K562 (cell line): ENCODE results near the gene AK2. TPM values are rescaled to one million over a fixed set of nuclear protein-coding genes. Genes with fewer than 3 reads are reported as not detected.
"Not testable (repeated sequence)": the region's sequence is repeated elsewhere in the genome, so short reads cannot be mapped to it uniquely, and the experiment has no call there.

Experiments
- ATAC-seq: fragments of 200-7000 bp; cut with Tn5 transposase; 3 replicates; pipeline ENCODE4 v1.9.1; 2020; ENCODE audit warnings: moderate library complexity
- BruUV-seq: library from RNA; stranded (reverse); fragments of 400-500 nt; replicated peaks from 2 replicates; lab custom pipeline; 2021; lab: Mats Ljungman, UMichigan
- CTCF ChIA-PET: fragments of 300-600 bp; formaldehyde crosslinking; extraction: SDS; loops from one replicate; lab custom pipeline; 2021; ENCODE audit warnings: low intra/inter-chr PET ratio; lab: Yijun Ruan, JAX
- POLR2A ChIA-PET: fragments of 300-600, 350-650 bp; sonication (Branson Sonifier 250); formaldehyde crosslinking; extraction: SDS; loops from one replicate; lab custom pipeline; 2021; ENCODE audit warnings: antibody characterized with exemption, inconsistent platforms; lab: Yijun Ruan, JAX
- DNase-seq, 4 experiments: peaks; one replicate each; pipeline versions ENCODE4 v3.0.0 to v3.0.0-alpha.2; 2011 to 2018; ENCODE audit warnings: low spot score in 3 of 4, mixed read lengths in 3 of 4; ENCODE audit errors: extremely low read depth in 1 of 4
- FAIRE-seq: peaks from 2 replicates; lab custom pipeline; 2011; peaks lifted over from hg19 to GRCh38; lab: Jason Lieb, UNC
- H2AFZ ChIP-seq: 2 replicates; pipeline ENCODE4 v1.6.0; 2011; ENCODE audit warnings: low read depth, low read length, control low read depth, inconsistent platforms
- H3K27ac ChIP-seq: fragments of 200-600 bp; 3 replicates; pipeline ENCODE4 v1.8.0; 2011; ENCODE audit warnings: low read depth, mild to moderate bottlenecking, control low read depth, inconsistent platforms, low read length, moderate library complexity, mixed read lengths; ENCODE audit errors: extremely low read depth
- H3K27me3 ChIP-seq, 2 experiments: fragments of 300-600 bp in 1 of 2; 2 replicates in 1 of 2; 3 replicates in 1 of 2; pipeline versions ENCODE4 v1.6.0 to v1.8.0; 2011; ENCODE audit warnings: inconsistent platforms in 2 of 2, low read length in 2 of 2, mild to moderate bottlenecking in 1 of 2, mixed read lengths in 1 of 2, moderate library complexity in 1 of 2; ENCODE audit not compliant: control insufficient read depth in 2 of 2, insufficient read depth in 2 of 2
- H3K36me3 ChIP-seq: fragments of 300-600 bp; 3 replicates; pipeline ENCODE4 v1.8.0; 2011; ENCODE audit warnings: mild to moderate bottlenecking, low read length, inconsistent platforms; ENCODE audit not compliant: control insufficient read depth, insufficient read depth
- H3K4me1 ChIP-seq, 2 experiments: fragments of 200-600 bp in 1 of 2; replicated peaks in 1 of 2; 2 replicates in 1 of 2; 3 replicates in 1 of 2; pipeline versions ENCODE4 v1.5.1 to v1.8.0; 2011; ENCODE audit warnings: inconsistent platforms in 2 of 2, low read length in 2 of 2, mild to moderate bottlenecking in 1 of 2, mixed read lengths in 1 of 2, moderate library complexity in 1 of 2; ENCODE audit not compliant: control insufficient read depth in 2 of 2, insufficient read depth in 2 of 2
- H3K4me2 ChIP-seq: 2 replicates; pipeline ENCODE4 v1.6.1; 2011; ENCODE audit warnings: low read length, control low read depth, inconsistent platforms, mixed read lengths; ENCODE audit not compliant: insufficient read depth
- H3K4me3 ChIP-seq: fragments of 200-600 bp; sonication (generic), shearing (Covaris generic); 2 replicates; pipeline ENCODE4 v1.5.1; 2016; ENCODE audit warnings: control low read depth, inconsistent platforms
- H3K79me2 ChIP-seq: fragments of 200-600 bp; 3 replicates; pipeline ENCODE4 v1.8.0; 2011; ENCODE audit warnings: low read length, inconsistent platforms; ENCODE audit not compliant: control insufficient read depth, insufficient read depth
- H3K9ac ChIP-seq, 2 experiments: 2 replicates each; pipeline versions ENCODE4 v1.6.0 to v1.6.1; 2011; ENCODE audit warnings: low read depth in 2 of 2, low read length in 2 of 2, control low read depth in 1 of 2, inconsistent platforms in 1 of 2, mild to moderate bottlenecking in 1 of 2, mixed read lengths in 1 of 2; ENCODE audit not compliant: insufficient read depth in 1 of 2
- H3K9me1 ChIP-seq: one replicate; pipeline ENCODE4 v1.6.0; 2011; ENCODE audit warnings: inconsistent platforms, mild to moderate bottlenecking, low read length, moderate library complexity; ENCODE audit not compliant: control insufficient read depth, insufficient read depth
- H3K9me3 ChIP-seq: replicated peaks from 2 replicates; pipeline ENCODE4 v1.5.1; 2011; ENCODE audit warnings: low read depth, low read length, inconsistent platforms; ENCODE audit not compliant: control insufficient read depth, insufficient read depth
- H4K20me1 ChIP-seq: replicated peaks from 2 replicates; pipeline ENCODE4 v1.6.1; 2011; ENCODE audit warnings: low read length, inconsistent platforms, mixed read lengths; ENCODE audit not compliant: control insufficient read depth, insufficient read depth
- PATZ1 ChIP-seq: fragments of 250-450 bp; sonication (Bioruptor Pico); IDR thresholded peaks from 2 replicates; pipeline ENCODE4 v1.5.0; 2020; ENCODE audit warnings: mild to moderate bottlenecking, borderline replicate concordance
- POLR2G ChIP-seq: fragments of 200-400 bp; formaldehyde crosslinking; IDR thresholded peaks from 2 replicates; pipeline ENCODE4 v1.6.1; 2017; ENCODE audit warnings: low read depth, mild to moderate bottlenecking, antibody characterized with exemption, low read length, moderate library complexity
- ZBTB7A ChIP-seq: IDR thresholded peaks from 2 replicates; pipeline ENCODE4 v1.6.1; 2011; ENCODE audit warnings: low read depth, mild to moderate bottlenecking, low read length, moderate library complexity, borderline replicate concordance; ENCODE audit not compliant: control insufficient read depth
- ZNF217 ChIP-seq: sonication (generic); formaldehyde crosslinking; IDR thresholded peaks from 2 replicates; pipeline ENCODE4 v1.8.0; 2022; ENCODE audit warnings: mild to moderate bottlenecking, missing genetic modification reagents
- ZNF696 ChIP-seq: fragments of 250-450 bp; sonication (Bioruptor Pico); conservative IDR thresholded peaks from 2 replicates; pipeline ENCODE4 v1.4.0; 2020; ENCODE audit warnings: mild to moderate bottlenecking, moderate library complexity
- WGBS: fragments of 100-300 bp; shearing (Covaris generic); methylation state at CpG from one replicate; pipeline ENCODE4 v1.1.6; 2016; ENCODE audit warnings: low coverage, mixed read lengths; ENCODE audit not compliant: insufficient coverage; ENCODE audit errors: missing lambda C conversion rate; 5-methylcytosine and 5-hydroxymethylcytosine counted together
- in situ Hi-C: fragments of 300-500 bp; cut with MboI; formaldehyde crosslinking; loops from 4 replicates; pipeline ENCODE4 v1.15.0; 2018; ENCODE audit warnings: inconsistent platforms, mixed read lengths
- intact Hi-C: fragments of 100-400 bp; cut with micrococcal nuclease; formaldehyde crosslinking; loops from 2 replicates; pipeline ENCODE4 v1.14.2; 2022
- polyA plus RNA-seq, 8 experiments: library from polyadenylated mRNA; depleted of rRNA in 4 of 8; stranded (reverse) in 5 of 8; unstranded in 3 of 8; fragments of >200 nt; fragmentation: Nextera tagmentation in 2 of 8; fragmentation: Illumina TruSeq in 1 of 8; extraction: Ambion mirVana in 2 of 8; extraction: Trizol in 1 of 8; gene quantifications; 2 replicates each; pipeline versions ENCODE4 v1.2.1 to v1.2.3, GENCODE V29; 2011 to 2014; ENCODE audit warnings: inconsistent platforms in 1 of 8, missing spikeins in 1 of 8
- total RNA-seq, 7 experiments: library from RNA; depleted of rRNA in 6 of 7; stranded (reverse); fragments of >200 nt in 6 of 7; fragmentation: Illumina TruSeq in 2 of 7; extraction: Trizol in 2 of 7; gene quantifications; 2 replicates each; pipeline versions ENCODE4 v1.2.1 to v1.2.3, GENCODE V29; 2011 to 2021; ENCODE audit warnings: low replicate concordance in 1 of 7

Gene AK2
- total and polyA plus RNA-seq, 9 of the 15 experiments (the other 6 are each of a cell fraction or from before 2014, with no cell fraction given) = 105 to 1,050 (median 509) TPM

GRCh38 chr1:32977546-32978087, 59.1 kb downstream of the AK2 start:
- TF ChIP-seq POLR2G (no peak), ZNF696 (CRISPR knock-in tag) (no peak), ZNF217 (CRISPR knock-in tag) (no peak), ZBTB7A (no peak), PATZ1 (CRISPR knock-in tag) (no peak)
- Histone ChIP-seq H3K4me2 (no peak overlapping the region), H3K9ac (no peak overlapping the region), H3K27ac (no peak overlapping the region), H3K9me1 (no peaks in the 10 kb centered on the region), H3K36me3 (no peaks in the 10 kb centered on the region), H3K9me3 (no peaks in the 10 kb centered on the region; the same call in 1 of the 2 replicates), H3K4me1 (peaks cover 0 to 8% of the 10 kb centered on the region in 2 experiments; a peak in 4 of 5 replicates), H4K20me1 (no peaks in the 10 kb centered on the region), H2AFZ (no peak overlapping the region), H3K27me3 (peaks cover 8 to 9% of the 10 kb centered on the region in 2 experiments), H3K4me3 (no peak overlapping the region), H3K79me2 (no peaks in the 10 kb centered on the region)
- intact Hi-C loops (no loop called here), in situ Hi-C loops (no loop called here)
- POLR2A ChIA-PET = interaction anchor here (0.6 to 1.6 kb wide), 3 partner anchors 13 to 103 kb away, joined by 3 to 8 read pairs (median 4); partner anchors contain the start of genes AZIN2 and RNF19B
- BruUV-seq = no TSS peak
- no peak for ATAC-seq
- WGBS = 23% methylated on average over 4 of the region's 4 CpGs
- CTCF ChIA-PET = interaction anchor here (0.6 kb wide), 1 partner anchor 1875 kb away, joined by 8 read pairs; no protein-coding TSS in a partner anchor
- FAIRE-seq = no peak
- DNase-seq = no peak

GRCh38 chr1:32975055-32975454, 61.6 kb downstream of the AK2 start:
- H3K9me3 ChIP-seq, FAIRE-seq, in situ Hi-C loops, H4K20me1 ChIP-seq, H2AFZ ChIP-seq, BruUV-seq, H3K9ac ChIP-seq, ATAC-seq, H3K4me3 ChIP-seq, H3K79me2 ChIP-seq, intact Hi-C loops, H3K9me1 ChIP-seq, CTCF ChIA-PET, H3K4me1 ChIP-seq, POLR2A ChIA-PET, H3K36me3 ChIP-seq, DNase-seq, H3K4me2 ChIP-seq, H3K27ac ChIP-seq: not testable (repeated sequence)
- H3K27me3 ChIP-seq = peaks cover 16 to 18% of the 10 kb centered on the region in 2 experiments
- WGBS = 44% methylated on average over 14 of the region's 30 CpGs

GRCh38 chr1:32973458-32973857, 63.2 kb downstream of the AK2 start:
- H2AFZ ChIP-seq, intact Hi-C loops, POLR2A ChIA-PET, H3K9me3 ChIP-seq, DNase-seq, H3K9ac ChIP-seq, FAIRE-seq, H4K20me1 ChIP-seq, H3K79me2 ChIP-seq, H3K4me2 ChIP-seq, H3K4me1 ChIP-seq, H3K27ac ChIP-seq, H3K4me3 ChIP-seq, H3K9me1 ChIP-seq, H3K36me3 ChIP-seq, ATAC-seq, in situ Hi-C loops, BruUV-seq, CTCF ChIA-PET: not testable (repeated sequence)
- H3K27me3 ChIP-seq = peaks cover 12 to 18% of the 10 kb centered on the region in 2 experiments
- 4% methylated on average over 3 of the region's 6 CpGs for WGBS
